ENCODE measurements around the gene SNRPB. TPM values are rescaled to one million over a fixed set of nuclear protein-coding genes. Genes with fewer than 3 reads are reported as not detected.
"Not testable (repeated sequence)": the region's sequence is repeated elsewhere in the genome, so short reads cannot be mapped to it uniquely, and the experiment has no call there.

Gene SNRPB
- 1,009 and 1,118 TPM in 2 replicates for total RNA-seq (2014; rRNA removed; shearing (Covaris generic))

DNA sequence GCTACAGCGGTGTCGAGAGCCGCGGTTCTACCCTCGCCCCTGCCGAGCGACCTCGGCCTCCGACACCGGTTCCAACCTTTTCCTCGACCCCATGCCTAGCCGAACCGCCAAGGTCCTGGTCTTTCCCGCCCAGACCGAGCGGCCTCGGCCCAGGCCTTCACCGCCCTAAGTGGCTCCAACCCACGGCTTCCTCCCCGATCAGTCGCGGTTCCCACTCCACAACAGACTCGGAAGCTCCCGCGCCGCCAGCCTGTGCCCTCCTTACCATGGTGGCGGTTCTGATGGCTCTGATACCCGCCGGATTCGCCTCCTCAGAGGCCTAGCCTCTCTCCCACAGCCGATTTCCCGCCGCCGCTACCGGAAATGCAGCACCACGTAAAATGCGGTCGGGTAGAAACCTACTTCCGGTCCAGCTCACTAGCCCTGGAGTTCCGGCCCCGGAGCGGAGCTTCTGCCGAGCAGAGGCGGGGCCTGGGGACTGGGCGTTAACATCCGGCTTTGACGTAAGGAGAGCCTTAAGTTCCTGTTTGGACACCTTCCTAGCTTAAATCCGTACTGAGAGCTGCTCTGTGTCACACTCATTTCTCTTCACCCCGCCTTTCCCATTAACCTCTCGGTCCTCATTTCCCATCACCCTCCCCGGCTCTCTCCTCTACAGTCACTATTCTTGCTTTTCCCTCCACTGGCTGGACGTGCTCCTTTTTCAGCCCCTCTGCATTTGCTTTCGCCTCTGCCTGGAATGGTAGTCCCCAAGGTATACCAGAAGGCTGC lies at the start of gene SNRPB:
SNRPB (minus strand) TSS at position 367 of the 771 bp plus-strand sequence; CDS start at position 268, 99 bp downstream.
- DNase-seq (ENCODE audit: low spot score) = peak; percentile 99
- in situ Hi-C loops (cut with HindIII; ENCODE audit: low sequenced_read_pairs) = no loop called here

DNA sequence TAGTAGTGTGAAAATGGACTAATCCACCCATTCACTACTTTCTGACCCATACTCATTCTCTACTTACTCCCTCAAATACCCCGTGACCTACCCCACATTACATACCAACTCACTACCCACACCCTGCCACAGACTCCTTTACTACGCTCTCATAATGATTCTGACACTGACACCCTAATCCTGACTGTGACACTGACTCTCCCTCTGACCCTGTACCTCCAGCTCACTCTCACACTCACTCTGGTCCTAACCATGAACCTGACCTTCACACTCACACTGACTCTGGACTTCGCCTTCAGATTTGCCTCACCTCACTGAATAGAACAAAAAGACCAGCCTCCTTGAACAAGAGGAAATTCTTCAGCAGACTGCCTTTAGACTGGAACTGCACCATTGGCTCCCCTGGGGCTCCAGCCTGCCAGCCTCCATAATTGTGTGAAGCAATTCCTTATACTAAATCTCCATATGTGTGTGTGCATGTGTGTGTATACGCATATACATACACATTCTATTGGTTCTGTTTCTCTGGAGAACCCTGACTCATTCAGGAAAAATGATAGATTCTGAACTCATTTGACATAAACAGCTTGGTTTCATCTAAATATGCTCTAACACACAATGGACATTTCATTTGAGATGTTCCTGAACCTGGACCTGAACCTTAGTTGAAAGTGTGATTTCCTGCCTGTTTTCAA lies 48.7 kb upstream of the SNRPB start:
- in situ Hi-C loops (cut with HindIII; ENCODE audit: low sequenced_read_pairs) = no loop called here
- no peak for DNase-seq (ENCODE audit: low spot score)

- in situ Hi-C loops (cut with HindIII; ENCODE audit: low sequenced_read_pairs) = no loop called here
- DNase-seq (ENCODE audit: low spot score) = no peak
Measured at GRCh38 chr20:2518558-2518957, 48.0 kb upstream of the SNRPB start.

DNA sequence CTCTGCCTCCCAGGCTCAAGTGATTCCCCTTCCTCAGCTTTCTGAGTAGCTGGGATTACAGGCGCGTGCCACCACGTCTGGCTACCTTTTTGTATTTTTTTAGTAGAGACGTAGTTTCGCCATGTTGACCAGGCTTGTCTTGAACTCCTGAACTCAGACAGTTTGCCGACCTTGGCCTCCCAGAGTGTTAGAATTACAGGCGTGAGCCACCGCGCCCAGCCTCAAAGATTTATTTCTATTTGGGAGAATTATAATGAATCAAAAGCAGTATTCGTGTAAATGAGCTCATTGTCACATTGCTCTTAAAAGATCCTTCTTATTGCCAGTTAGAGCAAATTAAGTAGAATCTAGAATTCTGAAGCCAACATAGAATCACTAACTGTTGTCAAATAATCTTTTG lies 47.5 kb upstream of the SNRPB start:
- in situ Hi-C loops (cut with HindIII; ENCODE audit: low sequenced_read_pairs) = no loop called here
- DNase-seq (ENCODE audit: low spot score) = no peak

GRCh38 chr20:2516399-2516798 lies 45.8 kb upstream of the SNRPB start:
- in situ Hi-C loops (cut with HindIII; ENCODE audit: low sequenced_read_pairs) = no loop called here
- DNase-seq (ENCODE audit: low spot score) = no peak

DNA sequence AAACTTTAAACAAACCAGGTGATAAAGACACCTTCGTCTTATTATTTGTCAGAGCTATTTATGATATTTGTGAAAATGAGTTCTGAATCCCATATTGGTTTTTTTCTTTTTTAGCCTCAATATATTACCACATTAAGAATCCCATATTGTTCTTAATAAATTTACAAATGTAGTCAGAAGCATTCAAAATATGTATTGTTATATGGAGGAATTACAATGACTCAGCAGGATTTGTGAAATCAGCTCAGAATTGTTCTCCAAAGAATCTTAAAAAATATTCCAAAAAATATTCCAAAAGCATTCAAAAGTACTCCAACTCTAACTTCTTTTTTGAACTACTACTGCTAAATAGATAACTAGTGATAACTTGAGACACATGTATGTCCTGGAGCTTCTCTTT lies 44.6 kb upstream of the SNRPB start:
- no peak for DNase-seq (ENCODE audit: low spot score)
- in situ Hi-C loops (cut with HindIII; ENCODE audit: low sequenced_read_pairs) = no loop called here

GRCh38 chr20:2509794-2510193 lies 39.2 kb upstream of the SNRPB start:
- DNase-seq (ENCODE audit: low spot score) = no peak

DNA sequence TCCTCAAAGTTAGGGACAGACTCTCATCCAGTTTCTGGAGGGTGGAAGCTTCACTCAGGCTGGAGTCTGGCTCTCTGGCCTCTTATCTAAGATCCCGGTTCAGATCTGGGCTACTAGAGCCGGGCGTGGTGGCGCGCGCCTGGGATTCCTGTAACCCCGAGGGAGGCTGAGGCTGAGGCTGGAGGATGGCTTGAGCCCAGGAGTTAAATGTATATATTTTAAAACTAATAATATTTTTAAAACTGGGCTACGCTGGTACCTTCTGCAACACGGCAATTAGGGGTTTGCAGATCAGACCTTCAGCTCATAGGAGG lies 38.8 kb upstream of the SNRPB start:
- no peak for DNase-seq (ENCODE audit: low spot score)
- in situ Hi-C loops (cut with HindIII; ENCODE audit: low sequenced_read_pairs) = no loop called here

More at GRCh38 chr20:2509794-2510193, 39.2 kb upstream of the SNRPB start:
- in situ Hi-C loops (cut with HindIII; ENCODE audit: low sequenced_read_pairs) = no loop called here

DNA sequence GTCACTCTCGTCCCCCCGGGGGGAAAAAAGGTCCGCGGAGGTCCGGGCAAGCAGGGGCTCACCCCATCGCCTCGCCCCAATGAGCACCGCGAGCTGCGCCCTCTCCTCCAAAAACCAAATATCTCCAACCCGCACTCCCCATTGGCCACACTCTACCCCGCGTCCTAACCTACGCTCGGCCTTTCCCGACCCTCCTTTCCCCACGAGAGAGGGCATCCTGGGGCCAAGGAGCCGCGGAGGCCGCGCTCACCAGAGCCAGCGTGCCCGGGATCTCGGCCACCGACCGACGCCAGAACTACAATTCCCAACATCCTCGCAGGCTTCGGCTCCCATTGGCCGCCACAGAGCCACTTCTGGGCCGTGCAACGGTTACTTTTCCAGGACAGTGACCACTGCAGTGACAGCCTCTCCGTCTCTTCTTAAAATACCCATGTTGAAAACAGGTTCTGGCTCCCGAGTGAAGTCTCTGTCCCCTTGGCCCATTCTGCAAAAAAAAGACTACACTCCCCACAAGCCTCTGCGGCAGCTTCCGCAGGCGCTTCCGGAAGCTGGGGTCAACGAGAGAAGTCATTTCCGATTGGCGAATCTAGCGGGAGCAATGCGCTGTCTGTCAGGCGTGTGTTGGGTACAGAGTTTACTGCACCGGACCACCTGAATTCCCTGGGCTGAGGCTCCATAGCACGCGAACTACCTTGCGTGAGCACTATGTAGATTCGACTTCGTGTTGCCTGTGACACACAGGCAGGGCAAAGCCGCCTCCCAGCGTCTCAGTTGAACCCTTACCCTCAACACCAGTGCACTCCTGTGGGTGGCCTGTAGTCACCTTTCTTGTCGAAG lies 38.3 kb upstream of the SNRPB start, which contains the start of gene ZNF343:
ZNF343 (minus strand) TSS at position 285 of the 837 bp plus-strand sequence. CDS start 15,020 bp downstream, outside the sequence.
- DNase-seq (ENCODE audit: low spot score) = peak; percentile 91
- in situ Hi-C loops (cut with HindIII; ENCODE audit: low sequenced_read_pairs) = no loop called here

- in situ Hi-C loops (cut with HindIII; ENCODE audit: low sequenced_read_pairs) = no loop called here
- DNase-seq (ENCODE audit: low spot score) = peak; percentile 15
Measured at GRCh38 chr20:2507875-2508630, 37.5 kb upstream of the SNRPB start.

DNA sequence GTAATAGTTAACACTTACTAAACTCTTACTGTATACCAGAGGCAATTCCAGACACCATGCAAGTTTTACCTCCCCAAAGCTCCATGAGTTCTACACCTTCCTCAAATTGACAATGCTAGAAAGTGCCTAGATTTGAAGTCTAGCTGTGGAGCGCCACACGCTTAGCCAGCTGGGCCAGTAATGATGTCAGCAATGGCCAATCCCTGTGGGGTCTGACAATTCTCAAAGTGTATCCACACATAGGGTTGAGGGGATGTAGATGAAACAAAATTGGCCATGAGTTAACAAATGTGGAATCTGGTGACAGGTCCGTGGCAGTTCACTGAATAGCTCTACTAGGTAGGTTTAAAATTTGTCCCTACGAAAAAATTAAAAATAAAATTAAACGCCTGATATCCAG lies 36.9 kb upstream of the SNRPB start:
- in situ Hi-C loops (cut with HindIII; ENCODE audit: low sequenced_read_pairs) = no loop called here
- DNase-seq (ENCODE audit: low spot score) = no peak

DNA sequence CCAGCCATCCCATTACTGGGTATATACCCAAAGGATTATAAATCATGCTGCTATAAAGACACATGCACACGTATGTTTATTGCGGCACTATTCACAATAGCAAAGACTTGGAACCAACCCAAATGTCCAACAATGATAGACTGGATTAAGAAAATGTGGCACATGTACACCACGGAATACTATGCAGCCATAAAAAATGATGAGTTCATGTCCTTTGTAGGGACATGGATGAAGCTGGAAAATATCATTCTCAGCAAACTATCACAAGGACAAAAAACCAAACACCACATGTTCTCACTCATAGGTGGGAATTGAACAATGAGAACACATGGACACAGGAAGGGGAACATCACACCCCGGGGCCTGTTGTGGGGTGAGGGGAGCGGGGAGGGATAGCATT lies 35.8 kb upstream of the SNRPB start:
- DNase-seq (ENCODE audit: low spot score); in situ Hi-C loops (cut with HindIII; ENCODE audit: low sequenced_read_pairs): not testable (repeated sequence)

- DNase-seq (ENCODE audit: low spot score); in situ Hi-C loops (cut with HindIII; ENCODE audit: low sequenced_read_pairs): not testable (repeated sequence)
Measured at GRCh38 chr20:2504803-2505202, 34.2 kb upstream of the SNRPB start.

DNA sequence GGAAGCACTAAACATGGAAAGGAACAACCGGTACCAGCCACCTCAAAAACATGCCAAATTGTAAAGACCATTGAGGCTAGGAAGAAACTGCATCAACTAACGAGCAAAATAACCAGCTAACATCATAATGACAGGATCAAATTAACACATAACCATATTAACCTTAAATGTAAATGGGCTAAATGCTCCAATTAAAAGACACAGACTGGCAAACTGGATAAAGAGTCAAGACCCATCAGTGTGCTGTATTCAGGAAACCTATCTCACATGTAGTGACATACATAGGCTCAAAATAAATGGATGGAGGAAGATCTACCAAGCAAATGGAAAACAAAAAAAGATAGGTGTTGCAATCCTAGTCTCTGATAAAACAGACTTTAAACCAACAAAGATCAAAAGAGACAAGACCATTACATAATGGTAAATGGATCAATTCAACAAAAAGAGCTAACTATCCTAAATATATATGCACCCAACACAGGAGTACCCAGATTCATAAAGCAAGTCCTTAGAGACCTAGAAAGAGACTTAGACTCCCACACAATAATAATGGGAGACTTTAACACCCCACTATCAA lies 32.3 kb upstream of the SNRPB start:
- DNase-seq (ENCODE audit: low spot score); in situ Hi-C loops (cut with HindIII; ENCODE audit: low sequenced_read_pairs): not testable (repeated sequence)

GRCh38 chr20:2485661-2486060 lies 15.1 kb upstream of the SNRPB start:
- no peak for DNase-seq (ENCODE audit: low spot score)
- in situ Hi-C loops (cut with HindIII; ENCODE audit: low sequenced_read_pairs) = no loop called here

- no peak for DNase-seq (ENCODE audit: low spot score)
- in situ Hi-C loops (cut with HindIII; ENCODE audit: low sequenced_read_pairs) = no loop called here
Measured at GRCh38 chr20:2485080-2485479, 14.5 kb upstream of the SNRPB start.

DNA sequence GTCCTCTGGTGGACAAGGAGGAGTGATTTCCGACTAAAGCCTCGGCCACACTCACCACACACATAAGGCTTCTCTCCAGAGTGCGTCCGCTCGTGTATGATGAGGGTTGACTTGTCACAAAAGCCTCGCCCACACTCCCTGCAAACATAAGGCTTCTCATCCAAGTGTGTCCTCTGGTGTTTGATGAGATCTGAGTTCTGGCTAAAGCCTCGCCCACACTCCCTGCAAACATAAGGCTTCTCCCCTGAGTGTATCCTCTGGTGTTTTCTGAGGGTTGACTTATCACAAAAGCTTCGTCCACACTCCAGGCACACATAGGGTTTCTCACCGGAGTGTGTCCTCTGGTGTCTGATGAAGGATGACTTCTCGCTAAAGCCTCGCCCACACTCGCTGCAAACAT lies 12.9 kb upstream of the SNRPB start:
- no peak for DNase-seq (ENCODE audit: low spot score)
- in situ Hi-C loops (cut with HindIII; ENCODE audit: low sequenced_read_pairs) = no loop called here

DNA sequence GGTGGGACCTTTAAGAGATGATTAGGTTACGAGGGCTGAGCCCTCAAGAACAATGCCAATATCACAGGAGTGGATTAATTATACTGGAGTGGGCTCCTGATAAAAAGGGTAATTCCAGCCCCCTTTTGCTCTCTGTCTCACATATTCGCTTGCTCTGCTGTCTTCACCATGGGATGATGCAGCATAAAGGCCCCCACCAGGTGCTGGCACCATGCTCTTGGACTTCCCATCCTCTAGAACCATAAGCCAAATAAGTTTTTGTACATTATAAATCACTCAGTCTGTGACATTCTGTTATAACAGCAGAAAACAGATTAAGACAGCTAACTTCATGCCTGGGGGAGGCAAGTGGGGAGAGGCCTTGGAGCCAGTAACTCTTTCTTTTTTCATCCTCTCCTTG lies 9.8 kb upstream of the SNRPB start:
- in situ Hi-C loops (cut with HindIII; ENCODE audit: low sequenced_read_pairs) = no loop called here
- DNase-seq (ENCODE audit: low spot score) = no peak
